Right lobe of liver (tissue), 4 donors: Measurements from ENCODE around the gene ZNF679.

ENCODE experiments used
- POLR2A ChIP-seq: fragments of 450-650 bp; IDR thresholded peaks from one replicate; pipeline ENCODE4 v1.6.1; 2017; ENCODE audit warnings: antibody characterized with exemption, mild to moderate bottlenecking
- TF ChIP-seq, protein P1 (sequence below), 4 donors: fragments of 200-600 bp in 3 of 4; fragments of 450-650 bp in 1 of 4; IDR thresholded peaks; one replicate each; pipeline versions ENCODE4 v1.5.1 to v1.8.0; 2016 to 2022; ENCODE audit warnings: antibody characterized with exemption in 4 of 4, mild to moderate bottlenecking in 2 of 4
- donor health status: DM: no; HTN: no; CAD: no.
- donor health status: DM: no; HTN: no; CAD: no.
- donor health status: DM: no; HTN: yes; CAD: no.

DNA sequence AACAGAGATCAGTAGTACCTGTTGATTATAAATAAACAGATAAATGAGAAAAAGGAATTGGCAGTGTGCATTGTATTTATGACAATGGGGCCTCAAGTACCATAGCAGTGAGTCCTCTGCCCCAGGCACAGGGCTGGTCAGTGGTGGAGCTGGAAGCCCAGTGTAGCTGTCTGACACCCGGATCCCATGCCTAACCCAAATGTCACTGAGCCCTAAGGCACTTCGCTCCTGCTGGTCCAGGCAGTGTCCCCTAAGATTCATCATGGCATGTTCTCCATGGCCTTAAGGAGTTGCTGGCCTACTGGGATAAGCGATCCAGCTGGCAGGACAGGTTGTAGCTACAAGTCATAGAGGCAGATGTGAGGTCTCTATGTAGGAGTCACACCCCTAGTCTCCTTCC is 82.2 kb downstream of the ZNF679 start:
- TF ChIP-seq, protein P1, sequence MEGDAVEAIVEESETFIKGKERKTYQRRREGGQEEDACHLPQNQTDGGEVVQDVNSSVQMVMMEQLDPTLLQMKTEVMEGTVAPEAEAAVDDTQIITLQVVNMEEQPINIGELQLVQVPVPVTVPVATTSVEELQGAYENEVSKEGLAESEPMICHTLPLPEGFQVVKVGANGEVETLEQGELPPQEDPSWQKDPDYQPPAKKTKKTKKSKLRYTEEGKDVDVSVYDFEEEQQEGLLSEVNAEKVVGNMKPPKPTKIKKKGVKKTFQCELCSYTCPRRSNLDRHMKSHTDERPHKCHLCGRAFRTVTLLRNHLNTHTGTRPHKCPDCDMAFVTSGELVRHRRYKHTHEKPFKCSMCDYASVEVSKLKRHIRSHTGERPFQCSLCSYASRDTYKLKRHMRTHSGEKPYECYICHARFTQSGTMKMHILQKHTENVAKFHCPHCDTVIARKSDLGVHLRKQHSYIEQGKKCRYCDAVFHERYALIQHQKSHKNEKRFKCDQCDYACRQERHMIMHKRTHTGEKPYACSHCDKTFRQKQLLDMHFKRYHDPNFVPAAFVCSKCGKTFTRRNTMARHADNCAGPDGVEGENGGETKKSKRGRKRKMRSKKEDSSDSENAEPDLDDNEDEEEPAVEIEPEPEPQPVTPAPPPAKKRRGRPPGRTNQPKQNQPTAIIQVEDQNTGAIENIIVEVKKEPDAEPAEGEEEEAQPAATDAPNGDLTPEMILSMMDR (IDR thresholded peaks at IDR 0.05) = no peak
- no peak for TF ChIP-seq POLR2A
